Pancreas (tissue), 10 donors: ENCODE measurements around the gene TSPAN4. TPM values are rescaled to one million over a fixed set of nuclear protein-coding genes. Genes with fewer than 3 reads are reported as not detected.

ENCODE experiments used
- ATAC-seq, 4 donors: fragments of 200-7000 bp; cut with Tn5 transposase; one replicate each; pipeline versions ENCODE4 v1.8.0 to v1.9.1; 2020; ENCODE audit warnings: mild to moderate bottlenecking in 4 of 4, moderate library complexity in 4 of 4
- DNase-seq, 6 donors: peaks; one replicate each; pipeline ENCODE4 v3.0.0-alpha.2; 2020
- FAIRE-seq: peaks from 2 replicates; lab custom pipeline; 2012; peaks lifted over from hg19 to GRCh38; lab: Jason Lieb, UNC
- H3K27ac ChIP-seq, 4 donors: fragments of 200-600 bp; sonication (generic); 1 replicate in 3 of 4; 2 replicates in 1 of 4; pipeline versions ENCODE4 v1.5.0 to v1.8.0; 2020
- H3K27me3 ChIP-seq, 4 donors: fragments of 200-600 bp; one replicate each; pipeline ENCODE4 v1.8.0; 2021
- H3K36me3 ChIP-seq, 3 donors: fragments of 200-600 bp; sonication (generic) in 1 of 3; one replicate each; pipeline versions ENCODE4 v1.5.0 to v1.8.0; 2020 to 2021
- H3K4me1 ChIP-seq, 3 donors: fragments of 200-600 bp; one replicate each; pipeline ENCODE4 v1.8.0; 2021
- H3K4me3 ChIP-seq, 4 donors: fragments of 200-600 bp; sonication (generic) in 2 of 4; one replicate each; pipeline versions ENCODE4 v1.5.0 to v1.8.0; 2020 to 2021
- H3K9me3 ChIP-seq, 4 donors: fragments of 200-600 bp; one replicate each; pipeline ENCODE4 v1.8.0; 2021
- WGBS, 2 donors: extraction: QIAGEN DNeasy Blood & Tissue Kit; methylation state at CpG; one replicate each; pipeline ENCODE4 v1.1.7; 2013; 5-methylcytosine and 5-hydroxymethylcytosine counted together
- intact Hi-C, 3 donors: fragments of 100-400 bp; cut with DNase I; formaldehyde crosslinking; loops; one replicate each; pipeline versions ENCODE4 v1.11.1 to v1.14.2; 2022
- polyA plus RNA-seq, 2 donors: library from polyadenylated mRNA; stranded (reverse); fragments of 200-250 nt; gene quantifications; one replicate each; pipeline ENCODE4 v1.2.3, GENCODE V29; 2013
- total RNA-seq, 6 donors: library from RNA; stranded (reverse); fragmentation: NEBNext Ultra II Directional in 4 of 6; extraction: Animal tissue kit (Norgen Biotek cat#: 25700) in 4 of 6; gene quantifications; one replicate each; pipeline versions ENCODE4 v1.2.1 to v1.2.4, GENCODE V29; 2021 to 2023
- TF ChIP-seq, protein P1 (sequence below), 4 donors: fragments of 200-600 bp; sonication (generic) in 3 of 4; IDR thresholded peaks; one replicate each; pipeline versions ENCODE4 v1.5.0 to v1.8.0; 2021; ENCODE audit warnings: antibody characterized with exemption in 4 of 4
- donor health status: healthy with polysubstance abuse.
- donor health status: DM: no; HTN: no; CAD: no; lungs with moderate emphysema.
- donor health status: DM: no; HTN: no; CAD: no.
- donor health status: control.
- donor health status: control.
- donor health status: Bipolar disorder and iron deficiency.
- donor health status: DM: yes; HTN: yes; CAD: no.
- donor health status: DM: no; HTN: no; CAD: no.
- donor health status: DM: no; HTN: no; CAD: no.
- donor health status: DM: yes; HTN: yes; CAD: no.

Gene TSPAN4
- total and polyA plus RNA-seq, 8 donors, result 15.3 to 67.2 (median 20.3) TPM

DNA sequence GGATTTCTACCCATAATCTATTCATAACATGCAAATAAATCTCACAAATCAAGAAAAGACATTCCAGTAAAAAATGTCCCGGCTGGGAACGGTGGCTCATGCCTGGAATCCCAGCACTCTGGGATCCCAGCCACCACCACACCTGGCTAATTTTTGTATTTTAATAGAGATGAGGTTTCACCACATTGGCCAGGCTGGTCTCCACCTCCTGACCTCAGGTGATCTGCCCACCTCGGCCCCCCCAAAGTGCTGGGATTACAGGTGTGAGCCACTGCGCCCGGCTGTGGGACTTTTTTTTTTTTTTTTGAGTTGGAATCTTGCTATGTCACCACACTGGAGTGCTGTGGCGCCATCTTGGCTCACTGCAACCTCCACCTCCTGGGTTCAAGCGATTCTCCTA, 63.3 kb downstream of the TSPAN4 start:
- intact Hi-C loops, result no loop called here
- Histone ChIP-seq H3K4me1 (peaks cover 7 to 11% (median 8%) of the 10 kb centered on the region in 3 donors), H3K36me3 (peaks cover 0 to 22% (median 16%) of the 10 kb centered on the region in 3 donors), H3K27ac (peak overlapping the region; percentile 22 to 60 (median 43)), H3K9me3 (no peaks in the 10 kb centered on the region), H3K4me3 (no peak overlapping the region), H3K27me3 (no peaks in the 10 kb centered on the region)
- TF ChIP-seq, protein P1, sequence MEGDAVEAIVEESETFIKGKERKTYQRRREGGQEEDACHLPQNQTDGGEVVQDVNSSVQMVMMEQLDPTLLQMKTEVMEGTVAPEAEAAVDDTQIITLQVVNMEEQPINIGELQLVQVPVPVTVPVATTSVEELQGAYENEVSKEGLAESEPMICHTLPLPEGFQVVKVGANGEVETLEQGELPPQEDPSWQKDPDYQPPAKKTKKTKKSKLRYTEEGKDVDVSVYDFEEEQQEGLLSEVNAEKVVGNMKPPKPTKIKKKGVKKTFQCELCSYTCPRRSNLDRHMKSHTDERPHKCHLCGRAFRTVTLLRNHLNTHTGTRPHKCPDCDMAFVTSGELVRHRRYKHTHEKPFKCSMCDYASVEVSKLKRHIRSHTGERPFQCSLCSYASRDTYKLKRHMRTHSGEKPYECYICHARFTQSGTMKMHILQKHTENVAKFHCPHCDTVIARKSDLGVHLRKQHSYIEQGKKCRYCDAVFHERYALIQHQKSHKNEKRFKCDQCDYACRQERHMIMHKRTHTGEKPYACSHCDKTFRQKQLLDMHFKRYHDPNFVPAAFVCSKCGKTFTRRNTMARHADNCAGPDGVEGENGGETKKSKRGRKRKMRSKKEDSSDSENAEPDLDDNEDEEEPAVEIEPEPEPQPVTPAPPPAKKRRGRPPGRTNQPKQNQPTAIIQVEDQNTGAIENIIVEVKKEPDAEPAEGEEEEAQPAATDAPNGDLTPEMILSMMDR (IDR thresholded peaks at IDR 0.05), result no peak
- WGBS, 2 donors, result 43 to 49% methylated on average over 7 of the region's 7 CpGs
- DNase-seq (peak in 5 of 6 donors; percentile 68 to 88 (median 81)), FAIRE-seq (no peak), ATAC-seq (peak; percentile 14 to 52 (median 32))

DNA sequence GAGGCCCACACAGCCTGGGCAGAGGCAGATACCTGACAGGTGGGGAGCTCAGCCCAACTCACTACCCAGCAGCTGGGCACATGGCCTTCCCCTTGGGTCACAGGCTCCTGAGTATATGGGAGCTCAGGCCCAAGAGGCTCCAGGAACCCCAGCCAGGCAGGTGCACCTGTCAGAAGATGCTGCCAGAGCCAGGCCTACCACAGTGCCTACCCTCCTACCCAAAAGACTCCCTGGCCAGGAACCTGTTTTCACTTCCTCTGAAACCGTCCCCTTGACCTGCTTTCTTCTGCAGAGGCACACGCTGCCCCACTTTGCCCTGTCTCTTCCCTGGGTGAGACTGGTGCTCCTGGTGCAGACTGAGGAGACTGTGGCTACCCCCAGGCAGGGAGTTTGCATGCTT, 65.0 kb downstream of the TSPAN4 start:
- Histone ChIP-seq H3K27me3 (no peaks in the 10 kb centered on the region), H3K4me3 (no peak overlapping the region), H3K9me3 (no peaks in the 10 kb centered on the region), H3K36me3 (peaks cover 0 to 12% (median 6%) of the 10 kb centered on the region in 3 donors), H3K4me1 (peaks cover 7 to 14% (median 8%) of the 10 kb centered on the region in 3 donors), H3K27ac (no peak overlapping the region)
- ATAC-seq (no peak), FAIRE-seq (no peak), DNase-seq (peak in 1 of 6 donors; percentile 65)
- intact Hi-C loops, result no loop called here
- TF ChIP-seq, protein P1 (IDR thresholded peaks at IDR 0.05), result no peak
- WGBS, 2 donors, result 92 to 97% methylated on average over 2 of the region's 2 CpGs

DNA sequence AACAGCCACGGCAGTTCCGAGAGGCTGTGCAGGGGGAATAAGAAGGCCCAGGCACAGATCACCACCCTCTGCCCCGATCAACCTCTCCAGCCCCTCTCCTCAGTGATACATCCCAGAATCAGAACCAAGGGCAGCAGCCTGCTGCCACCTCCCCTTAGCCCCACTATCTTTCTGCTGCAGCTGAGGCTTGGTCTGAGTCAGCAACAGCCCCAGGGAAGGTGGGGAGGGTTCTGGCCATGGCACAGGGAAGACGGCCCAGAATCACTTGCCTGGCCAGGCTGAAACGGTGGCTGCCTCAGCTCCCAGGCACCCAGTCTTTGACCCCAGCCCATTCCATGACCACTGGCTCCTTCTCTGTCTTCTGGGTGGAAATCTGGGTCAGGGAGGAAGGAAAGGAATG, 65.6 kb downstream of the TSPAN4 start:
- WGBS, 2 donors, result 74 to 76% methylated on average over 5 of the region's 5 CpGs
- Histone ChIP-seq H3K27me3 (no peaks in the 10 kb centered on the region), H3K9me3 (no peaks in the 10 kb centered on the region), H3K4me3 (no peak overlapping the region), H3K4me1 (peaks cover 7 to 14% (median 8%) of the 10 kb centered on the region in 3 donors), H3K36me3 (peaks cover 0 to 6% (median under 1%) of the 10 kb centered on the region in 3 donors), H3K27ac (no peak overlapping the region)
- no peak for ATAC-seq
- TF ChIP-seq, protein P1 (IDR thresholded peaks at IDR 0.05), result no peak
- peak in 1 of 6 donors; percentile 31 for DNase-seq
- FAIRE-seq, result no peak
- intact Hi-C loops, result no loop called here

DNA sequence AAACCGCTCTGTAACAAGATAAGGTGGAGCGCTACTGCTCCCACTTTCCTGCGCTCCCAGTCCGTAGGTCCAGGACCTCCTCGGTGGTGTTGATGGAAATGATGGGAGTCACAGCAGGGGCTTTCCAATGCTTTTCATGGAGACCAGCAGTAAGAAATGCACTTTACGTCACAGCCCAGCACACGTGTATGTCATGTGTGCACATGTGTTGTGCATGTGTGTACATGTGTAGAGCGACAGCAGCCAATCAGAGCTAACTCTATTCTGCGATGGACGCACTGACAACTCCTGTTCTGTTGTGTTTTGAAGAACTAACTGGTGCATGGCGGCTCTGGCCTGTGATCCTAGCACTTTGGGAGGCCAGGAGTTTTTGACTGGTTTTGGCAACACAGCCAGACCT, 66.8 kb downstream of the TSPAN4 start:
- no peaks in the 10 kb centered on the region for H3K27me3 ChIP-seq
- peaks cover 7 to 14% (median 8%) of the 10 kb centered on the region in 3 donors for H3K4me1 ChIP-seq
- H3K4me3 ChIP-seq, result peak overlapping the region in 1 of 4 donors; percentile 77
- DNase-seq (peak in 1 of 6 donors; percentile 17), ATAC-seq (no peak), FAIRE-seq (no peak)
- 82 to 85% methylated on average over 11 of the region's 11 CpGs for WGBS, 2 donors
- intact Hi-C loops, result no loop called here
- H3K36me3 ChIP-seq, result peaks cover 0 to 2% (median 0%) of the 10 kb centered on the region in 3 donors
- H3K27ac ChIP-seq, result no peak overlapping the region
- TF ChIP-seq, protein P1 (IDR thresholded peaks at IDR 0.05), result no peak
- H3K9me3 ChIP-seq, result no peaks in the 10 kb centered on the region

DNA sequence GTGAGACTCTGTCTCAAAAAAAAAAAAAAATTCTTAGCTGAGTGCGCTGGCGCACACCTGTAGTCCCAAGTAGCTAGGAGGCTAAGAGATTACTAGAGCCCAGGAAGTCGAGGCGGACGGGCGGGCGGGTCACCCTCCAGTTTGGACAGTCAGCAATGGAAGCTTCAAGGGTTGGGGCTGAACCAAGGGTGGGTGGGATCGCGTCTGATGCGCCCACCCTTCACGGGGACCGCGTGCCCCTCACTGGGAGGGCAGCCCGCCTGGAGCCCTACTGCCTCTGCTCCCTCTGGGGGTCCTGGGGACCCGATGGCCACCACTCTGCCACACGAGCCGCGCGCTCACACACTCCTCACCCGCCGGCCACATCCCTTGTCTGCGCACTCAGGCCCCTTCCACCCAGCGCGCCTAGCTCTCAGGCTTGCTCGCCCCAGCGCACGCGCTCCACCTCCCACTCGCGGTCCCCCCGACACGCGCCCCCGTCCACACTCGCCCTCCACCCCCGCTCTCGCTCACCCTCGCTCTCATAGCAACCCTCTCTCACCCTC, 67.5 kb downstream of the TSPAN4 start:
- H3K27me3 ChIP-seq, result no peaks in the 10 kb centered on the region
- H3K36me3 ChIP-seq, result no peaks in the 10 kb centered on the region
- peak overlapping the region; percentile 70 to 91 (median 75) for H3K4me3 ChIP-seq
- H3K9me3 ChIP-seq, result no peaks in the 10 kb centered on the region
- peak in 3 of 4 donors; percentile 6 to 14 (median 12) for ATAC-seq
- peak overlapping the region in 3 of 4 donors; percentile 8 to 83 (median 78) for H3K27ac ChIP-seq
- WGBS, 2 donors, result 1 to 3% methylated on average over 35 to 38 of the region's 38 CpGs
- no peak for FAIRE-seq
- DNase-seq, result peak in 1 of 6 donors; percentile 80
- intact Hi-C loops, result no loop called here
- peaks cover 7 to 14% (median 8%) of the 10 kb centered on the region in 3 donors for H3K4me1 ChIP-seq
- TF ChIP-seq, protein P1 (IDR thresholded peaks at IDR 0.05), result no peak
